ENCODE data around the gene SLIRP.

- no peak; the same call in 1 of the 2 replicates for TF ChIP-seq CTCF (conservative IDR thresholded peaks at IDR 0.05; ENCODE audit: low read depth, low read length)
- TF ChIP-seq EZH2 (IDR thresholded peaks at IDR 0.05; ENCODE audit: low read length, unreplicated experiment) = no peak
- TF ChIP-seq EZH2phosphoT487 (IDR thresholded peaks at IDR 0.05; ENCODE audit: borderline replicate concordance, low read length) = no peak
Measured at GRCh38 chr14:77760381-77761204, 52.7 kb downstream of the SLIRP start, which contains the start of gene SNW1.

All from PC-3 (cell line).